GM12878 (cell line): ENCODE data around the gene GPR107. TPM values are rescaled to one million over a fixed set of nuclear protein-coding genes. Genes with fewer than 3 reads are reported as not detected.
A peak's percentile ranks its signal among the peaks of the same experiment; 100 is the strongest.

ENCODE experiments used
- ATAC-seq: fragments of 200-7000 bp; cut with Tn5 transposase; 3 replicates; pipeline ENCODE4 v1.9.1; 2020; ENCODE audit warnings: mild to moderate bottlenecking, moderate library complexity
- BruUV-seq: library from RNA; stranded (reverse); fragments of 400-500 nt; replicated peaks from 2 replicates; lab custom pipeline; 2021; lab: Mats Ljungman, UMichigan
- CTCF ChIA-PET: fragments of 300-600 bp; sonication (Branson Sonifier 250); formaldehyde crosslinking; extraction: SDS; loops from one replicate; lab custom pipeline; 2021; ENCODE audit warnings: inconsistent platforms; lab: Yijun Ruan, JAX
- POLR2A ChIA-PET: fragments of 350-600 bp; formaldehyde crosslinking; extraction: SDS; loops from one replicate; lab custom pipeline; 2021; ENCODE audit warnings: inconsistent platforms; lab: Charles Lee
- RAD21 ChIA-PET: fragments of 300-600 bp; sonication (Branson Sonifier 250); formaldehyde crosslinking; loops from one replicate; lab custom pipeline; 2023; ENCODE audit warnings: antibody characterized with exemption; ENCODE audit not compliant: unreplicated experiment; lab: Charles Lee
- SMC1A ChIA-PET: fragments of 300-600 bp; sonication (Branson Sonifier 250); formaldehyde crosslinking; loops from one replicate; lab custom pipeline; 2023; ENCODE audit not compliant: unreplicated experiment, uncharacterized antibody; lab: Charles Lee
- DNase-seq: peaks from one replicate; pipeline ENCODE4 v3.0.0-alpha.2; 2011; ENCODE audit warnings: low read depth, low spot score
- FAIRE-seq: peaks from 3 replicates; lab custom pipeline; 2011; peaks lifted over from hg19 to GRCh38; lab: Jason Lieb, UNC
- H2AFZ ChIP-seq: 2 replicates; pipeline ENCODE4 v1.6.0; 2011; ENCODE audit warnings: low read depth, low read length, control low read depth; ENCODE audit not compliant: control insufficient read depth
- H3K27ac ChIP-seq: 2 replicates; pipeline ENCODE4 v1.5.1; 2011; ENCODE audit warnings: control low read depth; ENCODE audit not compliant: control insufficient read depth, insufficient read depth
- H3K27me3 ChIP-seq, 2 experiments: replicated peaks in 1 of 2; 2 replicates each; pipeline versions ENCODE4 v1.6.0 to v1.6.1; 2011; ENCODE audit warnings: low read length in 1 of 2; ENCODE audit not compliant: control insufficient read depth in 2 of 2, insufficient read depth in 2 of 2
- H3K36me3 ChIP-seq, 2 experiments: 2 replicates each; pipeline ENCODE4 v1.5.1; 2011; ENCODE audit warnings: low read length in 1 of 2; ENCODE audit not compliant: control insufficient read depth in 2 of 2, insufficient read depth in 2 of 2
- H3K4me1 ChIP-seq: 2 replicates; pipeline ENCODE4 v1.6.1; 2011; ENCODE audit warnings: mild to moderate bottlenecking, low read length, moderate library complexity, mixed read lengths; ENCODE audit not compliant: control insufficient read depth, insufficient read depth
- H3K4me2 ChIP-seq: 2 replicates; pipeline ENCODE4 v1.6.0; 2011; ENCODE audit warnings: control low read depth; ENCODE audit not compliant: control insufficient read depth, insufficient read depth
- H3K4me3 ChIP-seq: fragments of 200-600 bp; sonication (generic); 2 replicates; pipeline ENCODE4 v1.5.1; 2016
- H3K79me2 ChIP-seq: 2 replicates; pipeline ENCODE4 v1.6.0; 2011; ENCODE audit warnings: low read length; ENCODE audit not compliant: control insufficient read depth, insufficient read depth
- H3K9ac ChIP-seq: 2 replicates; pipeline ENCODE4 v1.8.0; 2011; ENCODE audit warnings: low read length, control low read depth, mixed read lengths; ENCODE audit not compliant: control insufficient read depth, insufficient read depth
- H3K9me3 ChIP-seq: replicated peaks from 3 replicates; pipeline ENCODE4 v1.5.1; 2011; ENCODE audit warnings: mild to moderate bottlenecking, low read length; ENCODE audit not compliant: control insufficient read depth, insufficient read depth
- H4K20me1 ChIP-seq: 2 replicates; pipeline ENCODE4 v1.6.0; 2011; ENCODE audit not compliant: control insufficient read depth, insufficient read depth
- BHLHE40 ChIP-seq, 2 experiments: fragments of 450-650 bp in 1 of 2; IDR thresholded peaks; 2 replicates each; pipeline ENCODE4 v1.6.1; 2011 to 2017; ENCODE audit warnings: low read depth in 2 of 2, borderline replicate concordance in 1 of 2, improper control_type of control experiment in 1 of 2, low read length in 1 of 2, mild to moderate bottlenecking in 1 of 2
- LARP7 ChIP-seq: fragments of 450-650 bp; IDR thresholded peaks from 2 replicates; pipeline ENCODE4 v1.6.1; 2017; ENCODE audit warnings: mild to moderate bottlenecking
- MLLT1 ChIP-seq: fragments of 450-650 bp; IDR thresholded peaks from 2 replicates; pipeline ENCODE4 v1.6.1; 2016; ENCODE audit warnings: mild to moderate bottlenecking
- WGBS: methylation state at CpG from one replicate; pipeline ENCODE4 v1.1.6; 2016; ENCODE audit warnings: low lambda C conversion rate; ENCODE audit not compliant: insufficient replicate concordance, insufficient coverage; ENCODE audit errors: missing lambda C conversion rate; 5-methylcytosine and 5-hydroxymethylcytosine counted together
- in situ Hi-C: fragments of 300-500 bp; cut with MboI; formaldehyde crosslinking; loops from 9 replicates; pipeline ENCODE4 v1.14.3; 2018; ENCODE audit warnings: mixed read lengths
- intact Hi-C: fragments of 100-400 bp; cut with micrococcal nuclease; formaldehyde crosslinking; loops from one replicate; pipeline ENCODE4 v1.14.2; 2022; ENCODE audit not compliant: unreplicated experiment
- polyA plus RNA-seq, 11 experiments: library from polyadenylated mRNA; depleted of rRNA in 4 of 11; unstranded in 6 of 11; stranded (reverse) in 5 of 11; fragments of >200 nt; fragmentation: Nextera tagmentation in 4 of 11; fragmentation: Illumina TruSeq in 1 of 11; extraction: Ambion mirVana in 4 of 11; extraction: Trizol in 1 of 11; gene quantifications; 1 replicate in 1 of 11; 2 replicates in 10 of 11; pipeline versions ENCODE4 v1.2.1 to v1.2.3, GENCODE V29; 2011 to 2016; ENCODE audit warnings: inconsistent platforms in 2 of 11, missing spikeins in 2 of 11, low read depth in 1 of 11
- total RNA-seq, 4 experiments: library from RNA; depleted of rRNA in 3 of 4; stranded (reverse); fragments of >200 nt in 3 of 4; fragmentation: Illumina TruSeq in 1 of 4; extraction: Trizol in 1 of 4; gene quantifications; 2 replicates each; pipeline versions ENCODE4 v1.2.1 to v1.2.3, GENCODE V29; 2013 to 2021

GPR107 gene
- total and polyA plus RNA-seq, 10 of the 15 experiments (the other 5 are each of a cell fraction or from before 2014, with no cell fraction given), result 2.7 to 21.4 (median 10.6) TPM

- no peak for FAIRE-seq
- BruUV-seq, result no TSS peak
Observed at GRCh38 chr9:130043654-130044623, 9.8 kb upstream of the GPR107 start.

More at GRCh38 chr9:130043654-130044623, 9.8 kb upstream of the GPR107 start:
- SMC1A ChIA-PET, result interaction anchor here (0.8 to 3.5 kb wide), 14 partner anchors 9 to 110 kb away, joined by 3 to 18 read pairs (median 4); no protein-coding TSS in a partner anchor
- H3K9ac ChIP-seq, result peak overlapping the region; percentile 72; the same call in 1 of the 2 replicates
- H3K4me3 ChIP-seq, result peak overlapping the region; percentile 86
- H3K9me3 ChIP-seq, result no peaks in the 10 kb centered on the region
- H3K79me2 ChIP-seq, result peaks cover 71% of the 10 kb centered on the region
- intact Hi-C loops (no loop called here), in situ Hi-C loops (loop anchor here (5.0 to 25.0 kb wide), 2 partner anchors 157 to 1668 kb away; no protein-coding TSS in a partner anchor)
- ATAC-seq (no peak), DNase-seq (no peak)
- POLR2A ChIA-PET, result interaction anchor here (0.5 to 12.8 kb wide), 15 partner anchors 9 to 180 kb away, joined by 3 to 220 read pairs (median 4); partner anchors contain the start of gene GPR107
- H3K4me2 ChIP-seq, result peak overlapping the region; percentile 90
- RAD21 ChIA-PET, result interaction anchor here (0.7 to 13.2 kb wide), 14 partner anchors 8 to 157 kb away, joined by 3 to 254 read pairs (median 5); partner anchors contain the start of gene GPR107
- H3K4me1 ChIP-seq, result peaks cover 24% of the 10 kb centered on the region
- CTCF ChIA-PET, result interaction anchor here (0.9 to 2.6 kb wide), 4 partner anchors 9 to 158 kb away, joined by 3 to 6 read pairs (median 4); partner anchors contain the start of gene GPR107
- no peaks in the 10 kb centered on the region for H3K36me3 ChIP-seq
- no peaks in the 10 kb centered on the region for H3K27me3 ChIP-seq
- peak overlapping the region; percentile 74 for H3K27ac ChIP-seq
- no peaks in the 10 kb centered on the region for H4K20me1 ChIP-seq
- TF ChIP-seq LARP7 (0 out of 2 replicates have a peak, but pooled peaks have one; percentile 52), BHLHE40 (IDR thresholded peaks at IDR 0.05; ENCODE audit: borderline replicate concordance in 1 of 2, low read depth in 2 of 2, low read length in 1 of 2) (no peak), MLLT1 (peak; percentile 80)
- H2AFZ ChIP-seq, result peak overlapping the region; percentile 80; the same call in 1 of the 2 replicates
- whole genome bisulfite sequencing, result 59% methylated on average over 37 of the region's 37 CpGs
